ENCODE measurements around the gene LRRC51.

The LRRC51 gene

DNA sequence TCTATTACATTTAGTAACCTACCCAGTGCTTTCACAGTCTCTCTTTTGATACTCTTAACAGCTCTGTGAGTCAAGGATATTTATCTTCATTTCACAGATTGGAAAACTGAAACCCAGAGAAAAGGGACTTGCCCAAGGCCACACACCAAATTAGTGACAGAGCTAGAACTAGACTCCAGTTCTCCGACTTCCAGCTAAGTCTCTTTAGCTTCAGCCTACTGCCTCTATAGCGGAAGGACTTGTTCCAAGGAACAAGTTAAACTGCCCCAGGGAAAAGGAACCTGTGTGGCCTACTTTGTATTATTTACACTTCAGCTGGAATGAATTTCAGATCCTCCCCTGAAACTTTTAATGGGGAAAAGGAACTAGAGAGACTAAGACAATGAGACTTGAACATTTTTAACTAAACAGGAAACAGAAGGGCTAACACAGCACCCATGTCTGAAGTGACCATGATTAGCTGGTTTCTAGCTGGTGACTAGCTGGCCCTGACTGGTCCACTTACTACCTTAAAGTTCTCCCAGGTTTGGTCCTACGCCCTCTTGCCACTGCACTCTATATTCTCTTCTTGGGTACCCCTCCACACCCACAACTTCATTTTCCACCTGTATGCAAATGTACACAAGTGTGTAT, 1.3 kb downstream of the LRRC51 start:
- TF ChIP-seq, protein P1, sequence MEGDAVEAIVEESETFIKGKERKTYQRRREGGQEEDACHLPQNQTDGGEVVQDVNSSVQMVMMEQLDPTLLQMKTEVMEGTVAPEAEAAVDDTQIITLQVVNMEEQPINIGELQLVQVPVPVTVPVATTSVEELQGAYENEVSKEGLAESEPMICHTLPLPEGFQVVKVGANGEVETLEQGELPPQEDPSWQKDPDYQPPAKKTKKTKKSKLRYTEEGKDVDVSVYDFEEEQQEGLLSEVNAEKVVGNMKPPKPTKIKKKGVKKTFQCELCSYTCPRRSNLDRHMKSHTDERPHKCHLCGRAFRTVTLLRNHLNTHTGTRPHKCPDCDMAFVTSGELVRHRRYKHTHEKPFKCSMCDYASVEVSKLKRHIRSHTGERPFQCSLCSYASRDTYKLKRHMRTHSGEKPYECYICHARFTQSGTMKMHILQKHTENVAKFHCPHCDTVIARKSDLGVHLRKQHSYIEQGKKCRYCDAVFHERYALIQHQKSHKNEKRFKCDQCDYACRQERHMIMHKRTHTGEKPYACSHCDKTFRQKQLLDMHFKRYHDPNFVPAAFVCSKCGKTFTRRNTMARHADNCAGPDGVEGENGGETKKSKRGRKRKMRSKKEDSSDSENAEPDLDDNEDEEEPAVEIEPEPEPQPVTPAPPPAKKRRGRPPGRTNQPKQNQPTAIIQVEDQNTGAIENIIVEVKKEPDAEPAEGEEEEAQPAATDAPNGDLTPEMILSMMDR (IDR thresholded peaks at IDR 0.05; ENCODE audit: insufficient read depth, low read depth, low read length, missing control alignments), result no peak
- H3K4me3 ChIP-seq (ENCODE audit: low read depth, low read length), result no peak overlapping the region
- no peak for DNase-seq (ENCODE audit: low read depth)

DNA sequence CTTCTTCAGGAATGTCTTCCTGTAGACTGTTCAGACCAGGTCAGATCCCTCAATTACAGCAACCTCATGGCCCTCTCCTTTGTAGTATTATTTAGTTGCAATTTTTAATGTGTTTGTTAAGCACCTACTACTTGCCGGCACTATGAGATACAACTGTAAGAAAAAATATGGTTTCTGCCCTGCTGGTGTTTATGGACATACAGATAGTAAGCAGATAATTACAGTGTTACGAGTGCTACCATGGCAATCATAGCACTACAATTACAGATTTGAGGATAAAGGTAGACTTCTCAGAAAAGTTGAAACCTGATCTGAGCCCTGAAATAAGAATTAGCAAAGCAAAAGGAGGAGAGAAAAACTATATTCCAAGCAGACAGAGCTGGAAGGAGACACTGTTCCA, 2.8 kb downstream of the LRRC51 start:
- H3K4me3 ChIP-seq (ENCODE audit: low read depth, low read length), result no peak overlapping the region
- TF ChIP-seq, protein P1 (IDR thresholded peaks at IDR 0.05; ENCODE audit: insufficient read depth, low read depth, low read length, missing control alignments), result no peak
- no peak for DNase-seq (ENCODE audit: low read depth)

DNA sequence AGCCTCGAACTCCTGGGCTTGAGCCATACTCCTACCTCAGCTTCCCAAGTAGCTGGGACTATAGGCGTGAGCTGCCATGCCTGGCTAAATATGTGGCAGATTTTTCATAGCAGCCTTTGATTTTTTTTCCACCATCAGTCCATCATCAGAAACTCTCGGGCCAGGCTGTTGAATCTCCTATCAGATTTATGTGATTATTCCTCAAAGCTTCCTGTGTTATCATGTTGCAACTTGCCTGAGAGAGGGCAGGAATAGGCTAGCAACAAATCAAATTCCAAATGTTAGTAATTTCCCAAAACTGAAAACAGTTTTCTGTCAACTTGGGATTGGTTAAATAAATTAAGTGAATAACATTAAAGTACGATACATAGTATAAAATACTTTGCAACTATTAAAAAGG, 3.4 kb downstream of the LRRC51 start:
- no peak for DNase-seq (ENCODE audit: low read depth)
- H3K4me3 ChIP-seq (ENCODE audit: low read depth, low read length), result no peak overlapping the region
- TF ChIP-seq, protein P1 (IDR thresholded peaks at IDR 0.05; ENCODE audit: insufficient read depth, low read depth, low read length, missing control alignments), result no peak

DNA sequence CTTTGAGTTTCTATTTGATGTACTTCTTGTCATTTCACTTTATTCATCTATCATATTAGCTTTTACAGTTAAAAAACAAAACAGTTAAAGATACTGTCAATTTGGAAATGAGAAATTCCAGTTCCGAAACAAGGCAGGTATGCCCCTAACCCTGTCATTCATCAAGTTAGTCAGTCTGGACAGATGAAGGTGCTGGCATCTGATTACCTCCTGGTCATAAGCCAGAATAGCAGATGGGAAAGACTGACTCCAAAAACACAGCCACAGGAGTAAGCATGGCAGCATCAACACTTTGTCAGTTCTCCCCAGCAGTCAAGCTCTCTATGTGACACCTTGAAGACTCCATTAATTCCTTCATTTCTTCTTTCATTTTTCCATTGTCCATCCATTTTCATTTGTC, 4.3 kb downstream of the LRRC51 start:
- H3K4me3 ChIP-seq (ENCODE audit: low read depth, low read length), result no peak overlapping the region
- DNase-seq (ENCODE audit: low read depth), result no peak
- TF ChIP-seq, protein P1 (IDR thresholded peaks at IDR 0.05; ENCODE audit: insufficient read depth, low read depth, low read length, missing control alignments), result no peak

DNA sequence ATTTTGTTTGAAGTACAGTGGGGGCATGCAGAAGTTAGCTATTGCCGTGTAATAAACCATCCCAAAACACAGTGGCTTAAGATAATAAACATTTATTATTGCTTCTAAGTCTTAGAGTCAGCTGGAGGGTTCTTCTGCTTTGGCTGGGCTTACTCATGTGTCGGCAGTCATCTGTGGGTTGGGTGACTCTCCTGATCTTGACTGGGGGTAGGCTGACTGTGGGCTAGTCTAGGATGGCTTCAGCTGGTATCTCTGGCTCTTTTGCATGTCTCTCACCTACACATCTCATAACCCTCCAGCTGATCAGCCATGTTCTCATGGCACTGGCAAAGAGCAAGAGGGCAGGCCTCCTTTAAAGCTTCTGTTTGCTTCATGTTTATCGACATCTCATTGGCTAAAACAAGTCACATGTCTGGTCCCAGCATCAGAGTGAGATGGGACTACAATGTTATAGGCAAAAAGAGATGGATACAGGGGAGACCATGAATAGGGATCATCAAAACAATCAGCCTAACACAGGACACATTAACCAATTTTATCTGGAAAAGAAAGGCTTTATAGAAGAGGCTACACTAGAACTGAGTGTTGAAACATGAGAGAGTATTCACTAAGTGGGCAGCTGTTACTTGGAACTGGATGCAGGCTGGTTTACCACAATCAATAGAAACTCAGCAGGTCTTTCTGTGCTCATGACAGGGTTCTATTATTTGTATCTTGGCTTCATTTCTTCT, 5.1 kb downstream of the LRRC51 start:
- TF ChIP-seq, protein P1 (IDR thresholded peaks at IDR 0.05; ENCODE audit: insufficient read depth, low read depth, low read length, missing control alignments), result no peak
- DNase-seq (ENCODE audit: low read depth), result no peak
- no peak overlapping the region for H3K4me3 ChIP-seq (ENCODE audit: low read depth, low read length)

DNA sequence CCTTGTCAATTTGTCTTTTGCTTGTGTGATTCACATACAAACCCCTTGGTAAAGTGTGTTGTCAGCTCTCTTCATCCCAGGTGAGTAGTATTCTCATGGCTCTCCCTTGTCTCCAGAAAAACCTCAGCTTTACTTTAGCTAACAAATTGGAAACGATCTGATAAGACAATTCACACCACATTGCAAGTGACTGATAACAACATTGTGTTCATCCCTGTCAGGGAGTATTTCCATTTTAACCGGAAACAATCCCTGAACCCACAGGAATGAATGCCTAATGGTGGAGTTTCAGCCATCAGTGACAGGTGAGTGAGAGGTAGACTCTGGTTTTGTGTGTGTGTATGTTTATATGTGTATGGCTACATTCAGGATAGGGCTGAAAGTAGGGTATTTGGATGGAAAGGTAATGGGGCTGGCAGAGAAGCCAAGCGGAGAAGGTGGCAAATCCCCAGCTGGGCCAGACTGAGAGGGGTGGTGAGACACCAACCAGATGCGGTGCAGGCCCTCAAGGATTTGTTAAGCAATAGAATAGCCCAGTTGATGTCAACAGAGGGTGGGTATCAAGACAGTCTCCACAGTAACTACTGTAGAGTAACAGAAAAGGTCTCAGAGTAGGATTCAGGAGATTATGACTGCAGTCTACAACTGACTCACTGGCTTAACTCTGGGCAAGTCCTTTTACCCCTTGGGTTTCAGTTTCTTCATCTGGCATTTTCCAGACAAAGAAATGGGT, 7.6 kb downstream of the LRRC51 start:
- no peak overlapping the region for H3K4me3 ChIP-seq (ENCODE audit: low read depth, low read length)
- DNase-seq (ENCODE audit: low read depth), result no peak
- TF ChIP-seq, protein P1 (IDR thresholded peaks at IDR 0.05; ENCODE audit: insufficient read depth, low read depth, low read length, missing control alignments), result no peak

Data from GM12865 (cell line).